IPS DF 19.7 (cell line): ENCODE data around the gene BTNL8.
A peak's percentile ranks its signal among the peaks of the same experiment; 100 is the strongest.

Experiments
- DNase-seq: peaks from one replicate; pipeline ENCODE4 v3.0.0-alpha.2; 2013; ENCODE audit warnings: low read depth, low spot score

BTNL8 gene

GRCh38 chr5:180898621-180899246 lies at the start of gene BTNL8:
Gene BTNL8 (plus strand): TSS chr5:180899159. CDS start chr5:180899311, 152 bp downstream.
- no peak for DNase-seq

GRCh38 chr5:180849827-180850226 lies 49.1 kb upstream of the BTNL8 start:
- no peak for DNase-seq

GRCh38 chr5:180850434-180851078 lies 48.4 kb upstream of the BTNL8 start:
- DNase-seq = no peak

- DNase-seq = no peak
Measured at GRCh38 chr5:180852495-180852894, 46.5 kb upstream of the BTNL8 start.

GRCh38 chr5:180853121-180853847 lies 45.7 kb upstream of the BTNL8 start:
- DNase-seq = no peak

- no peak for DNase-seq
Measured at GRCh38 chr5:180853848-180854176, 45.1 kb upstream of the BTNL8 start.

- DNase-seq = no peak
Measured at GRCh38 chr5:180858586-180858985, 40.4 kb upstream of the BTNL8 start.

GRCh38 chr5:180860273-180860886 lies 38.6 kb upstream of the BTNL8 start:
- no peak for DNase-seq

- DNase-seq = peak; percentile 87
Measured at GRCh38 chr5:180860887-180861822, 37.8 kb upstream of the BTNL8 start, which contains the start of gene ZFP62. Gene ZFP62 (minus strand): TSS chr5:180861276. CDS start chr5:180861219, 57 bp downstream.

- no peak for DNase-seq
Measured at GRCh38 chr5:180862645-180863044, 36.3 kb upstream of the BTNL8 start.

- no peak for DNase-seq
Measured at GRCh38 chr5:180865981-180866695, 32.8 kb upstream of the BTNL8 start.

GRCh38 chr5:180866985-180867384 lies 32.0 kb upstream of the BTNL8 start:
- DNase-seq = no peak

- no peak for DNase-seq
Measured at GRCh38 chr5:180868960-180869359, 30.0 kb upstream of the BTNL8 start.

- DNase-seq = no peak
Measured at GRCh38 chr5:180869587-180869986, 29.4 kb upstream of the BTNL8 start.

GRCh38 chr5:180870276-180871068 lies 28.5 kb upstream of the BTNL8 start:
- no peak for DNase-seq

GRCh38 chr5:180872419-180872818 lies 26.5 kb upstream of the BTNL8 start:
- no peak for DNase-seq

GRCh38 chr5:180873615-180874520 lies 25.1 kb upstream of the BTNL8 start:
- no peak for DNase-seq

- no peak for DNase-seq
Measured at GRCh38 chr5:180874804-180875582, 24.0 kb upstream of the BTNL8 start.
